NCI-H510A (cell line): ENCODE data around the gene MMP2.
A peak's percentile ranks its signal among the peaks of the same experiment; 100 is the strongest.

Experiments
- DNase-seq: peaks from one replicate; lab custom pipeline; 2025; lab: John Stamatoyannopoulos, UW

The MMP2 gene

GRCh38 chr16:55478827-55479429 lies at the start of gene MMP2:
MMP2 (plus strand) TSS chr16:55479198; CDS start chr16:55479480, 282 bp downstream.
- DNase-seq, result no peak

- DNase-seq, result no peak
These were observed 46.0 kb upstream of the MMP2 start for GRCh38 chr16:55433030-55433429.

- DNase-seq, result no peak
These were observed 45.5 kb upstream of the MMP2 start for GRCh38 chr16:55433535-55433934.

GRCh38 chr16:55434000-55434399 lies 45.0 kb upstream of the MMP2 start:
- DNase-seq, result no peak

GRCh38 chr16:55435387-55435786 lies 43.6 kb upstream of the MMP2 start:
- no peak for DNase-seq

- no peak for DNase-seq
These were observed 42.4 kb upstream of the MMP2 start for GRCh38 chr16:55436587-55436986.

- DNase-seq, result no peak
These were observed 41.4 kb upstream of the MMP2 start for GRCh38 chr16:55437625-55438024.

GRCh38 chr16:55438281-55438680 lies 40.7 kb upstream of the MMP2 start:
- no peak for DNase-seq

- no peak for DNase-seq
These were observed 39.8 kb upstream of the MMP2 start for GRCh38 chr16:55439101-55439690.

- no peak for DNase-seq
These were observed 35.3 kb upstream of the MMP2 start for GRCh38 chr16:55443434-55444346.

GRCh38 chr16:55444754-55445485 lies 34.1 kb upstream of the MMP2 start:
- DNase-seq, result no peak

- no peak for DNase-seq
These were observed 31.8 kb upstream of the MMP2 start for GRCh38 chr16:55447231-55447630.

GRCh38 chr16:55452996-55453395 lies 26.0 kb upstream of the MMP2 start:
- no peak for DNase-seq

- DNase-seq, result no peak
These were observed 25.1 kb upstream of the MMP2 start for GRCh38 chr16:55453909-55454308.

GRCh38 chr16:55454861-55455260 lies 24.1 kb upstream of the MMP2 start:
- DNase-seq, result no peak

GRCh38 chr16:55462241-55462640 lies 16.8 kb upstream of the MMP2 start:
- DNase-seq, result no peak

- DNase-seq, result no peak
These were observed 14.6 kb upstream of the MMP2 start for GRCh38 chr16:55464375-55464774.

- DNase-seq, result peak; percentile 18
These were observed 13.7 kb upstream of the MMP2 start for GRCh38 chr16:55465077-55465896.

- DNase-seq, result no peak
These were observed 12.8 kb upstream of the MMP2 start for GRCh38 chr16:55466209-55466608.

- DNase-seq, result no peak
These were observed 11.1 kb upstream of the MMP2 start for GRCh38 chr16:55467898-55468297.

GRCh38 chr16:55468352-55468990 lies 10.5 kb upstream of the MMP2 start:
- no peak for DNase-seq
